Breast epithelium (tissue), 4 donors: Measurements from ENCODE around the gene RIPOR3. TPM values are rescaled to one million over a fixed set of nuclear protein-coding genes. Genes with fewer than 3 reads are reported as not detected.
A peak's percentile ranks its signal among the peaks of the same experiment; 100 is the strongest.
"Not testable (repeated sequence)": the region's sequence is repeated elsewhere in the genome, so short reads cannot be mapped to it uniquely, and the experiment has no call there.

Experiments
- DNase-seq, 2 donors: peaks; one replicate each; pipeline ENCODE4 v3.0.0-alpha.2; 2019; ENCODE audit warnings: low spot score in 2 of 2
- H3K27ac ChIP-seq, 2 donors: fragments of 200-600 bp; sonication (generic) in 1 of 2; one replicate each; pipeline ENCODE4 v1.5.1; 2016 to 2019; ENCODE audit warnings: mild to moderate bottlenecking in 1 of 2
- H3K27me3 ChIP-seq, 2 donors: fragments of 200-600 bp; sonication (generic) in 1 of 2; one replicate each; pipeline versions ENCODE4 v1.5.1 to v1.6.0; 2017 to 2019; ENCODE audit warnings: control low read depth in 1 of 2, mild to moderate bottlenecking in 1 of 2
- H3K36me3 ChIP-seq: fragments of 200-600 bp; one replicate; pipeline ENCODE4 v1.5.1; 2019
- H3K4me1 ChIP-seq, 2 donors: fragments of 200-600 bp; sonication (generic); one replicate each; pipeline ENCODE4 v1.5.1; 2016 to 2019; ENCODE audit warnings: control low read depth in 1 of 2
- H3K4me3 ChIP-seq, 3 donors: fragments of 200-600 bp; sonication (generic); 1 replicate in 2 of 3; 2 replicates in 1 of 3; pipeline ENCODE4 v1.5.1; 2016 to 2019; ENCODE audit warnings: mild to moderate bottlenecking in 3 of 3, moderate library complexity in 2 of 3
- H3K9me3 ChIP-seq, 2 donors: fragments of 200-600 bp; sonication (generic) in 1 of 2; one replicate each; pipeline ENCODE4 v1.5.1; 2016 to 2019; ENCODE audit warnings: control low read depth in 1 of 2
- CTCF ChIP-seq, 3 donors: fragments of 450-650 bp; IDR thresholded peaks; one replicate each; pipeline ENCODE4 v1.5.1; 2016 to 2017; ENCODE audit warnings: antibody characterized with exemption in 3 of 3, mild to moderate bottlenecking in 3 of 3, moderate library complexity in 3 of 3
- POLR2A ChIP-seq: fragments of 450-650 bp; IDR thresholded peaks from one replicate; pipeline ENCODE4 v1.6.1; 2016; ENCODE audit warnings: antibody characterized with exemption, mild to moderate bottlenecking, moderate library complexity
- POLR2AphosphoS5 ChIP-seq, 3 donors: sonication (generic); formaldehyde crosslinking; IDR thresholded peaks; one replicate each; pipeline ENCODE4 v1.6.1; 2017; ENCODE audit warnings: antibody characterized with exemption in 3 of 3
- intact Hi-C: fragments of 100-400 bp; cut with DNase I; formaldehyde crosslinking; loops from one replicate; pipeline ENCODE4 v1.15.1; 2023; ENCODE audit warnings: low total_unique reads
- total RNA-seq, 3 donors: library from RNA; depleted of rRNA; stranded (reverse); fragments of >200 nt; gene quantifications; one replicate each; pipeline ENCODE4 v1.1.0, GENCODE V29; 2016

Gene RIPOR3
- total RNA-seq, 3 donors from 2014 or later, result 4.5 to 35.5 (median 26.9) TPM

- Histone ChIP-seq H3K9me3 (no peaks in the 10 kb centered on the region), H3K36me3 (no peaks in the 10 kb centered on the region), H3K27me3 (no peaks in the 10 kb centered on the region), H3K4me1 (no peaks in the 10 kb centered on the region), H3K27ac (peak overlapping the region in 1 of 2 donors; percentile 64), H3K4me3 (no peak overlapping the region)
- no peak for TF ChIP-seq POLR2AphosphoS5 (IDR thresholded peaks at IDR 0.05)
- TF ChIP-seq CTCF (IDR thresholded peaks at IDR 0.05), result no peak
- no peak for TF ChIP-seq POLR2A
- intact Hi-C loops, result no loop called here
- no peak for DNase-seq
Observed at GRCh38 chr20:50679753-50680104, 11.6 kb downstream of the RIPOR3 start.

GRCh38 chr20:50678169-50678898, 13.0 kb downstream of the RIPOR3 start:
- no peaks in the 10 kb centered on the region for H3K27me3 ChIP-seq
- intact Hi-C loops, result no loop called here
- H3K36me3 ChIP-seq, result no peaks in the 10 kb centered on the region
- no peak for DNase-seq
- H3K4me3 ChIP-seq, result no peak overlapping the region
- H3K27ac ChIP-seq, result no peak overlapping the region
- no peaks in the 10 kb centered on the region for H3K9me3 ChIP-seq
- TF ChIP-seq POLR2AphosphoS5 (IDR thresholded peaks at IDR 0.05) (no peak), CTCF (IDR thresholded peaks at IDR 0.05) (no peak), POLR2A (no peak)
- H3K4me1 ChIP-seq, result no peaks in the 10 kb centered on the region

- H3K4me3 ChIP-seq, result no peak overlapping the region
- DNase-seq, result no peak
- H3K27ac ChIP-seq, result no peak overlapping the region
- H3K4me1 ChIP-seq, result no peaks in the 10 kb centered on the region
- H3K9me3 ChIP-seq, result no peaks in the 10 kb centered on the region
- no peaks in the 10 kb centered on the region for H3K36me3 ChIP-seq
- intact Hi-C loops, result no loop called here
- no peaks in the 10 kb centered on the region for H3K27me3 ChIP-seq
- TF ChIP-seq POLR2AphosphoS5 (IDR thresholded peaks at IDR 0.05), result no peak
- no peak for TF ChIP-seq POLR2A
- no peak for TF ChIP-seq CTCF (IDR thresholded peaks at IDR 0.05)
Observed at GRCh38 chr20:50676858-50677257, 14.5 kb downstream of the RIPOR3 start.

GRCh38 chr20:50676377-50676731, 15.0 kb downstream of the RIPOR3 start:
- H3K9me3 ChIP-seq, DNase-seq, H3K36me3 ChIP-seq, H3K4me3 ChIP-seq, H3K27me3 ChIP-seq, H3K4me1 ChIP-seq, intact Hi-C loops, H3K27ac ChIP-seq: not testable (repeated sequence)

GRCh38 chr20:50675671-50676376, 15.5 kb downstream of the RIPOR3 start:
- Histone ChIP-seq H3K4me3 (no peak overlapping the region), H3K9me3 (no peaks in the 10 kb centered on the region), H3K4me1 (no peaks in the 10 kb centered on the region), H3K27ac (no peak overlapping the region), H3K36me3 (no peaks in the 10 kb centered on the region), H3K27me3 (no peaks in the 10 kb centered on the region)
- TF ChIP-seq CTCF (IDR thresholded peaks at IDR 0.05), result no peak
- no peak for TF ChIP-seq POLR2AphosphoS5 (IDR thresholded peaks at IDR 0.05)
- TF ChIP-seq POLR2A, result no peak
- intact Hi-C loops, result no loop called here
- no peak for DNase-seq
